Activated T-helper 2 cell treated with anti-CD3 and anti-CD28 coated beads, Interferon-gamma antibody, Interleukin-2, Interleukin-4, amounts not matched to agents 10 μg/mL and 5 μg/mL and 100 μg/mL, durations not matched to agents 14 hours and 24 hours and 36 hours (primary cell): ENCODE measurements around the gene IFRD2. TPM values are rescaled to one million over a fixed set of nuclear protein-coding genes. Genes with fewer than 3 reads are reported as not detected.

Experiments used
- DNase-seq: peaks from one replicate; pipeline ENCODE4 v3.0.0; 2021; ENCODE audit warnings: low spot score
- H3K27ac Mint-ChIP-seq: one replicate; pipeline ENCODE4 v1.8.0; 2021; ENCODE audit warnings: mixed read lengths
- H3K27me3 Mint-ChIP-seq: one replicate; pipeline ENCODE4 v1.8.0; 2021; ENCODE audit warnings: low read depth, mixed read lengths
- H3K36me3 Mint-ChIP-seq: one replicate; pipeline ENCODE4 v1.8.0; 2021; ENCODE audit warnings: low read depth, mixed read lengths
- H3K4me1 Mint-ChIP-seq: one replicate; pipeline ENCODE4 v1.8.0; 2021; ENCODE audit warnings: low read depth, mixed read lengths
- H3K4me3 Mint-ChIP-seq: one replicate; pipeline ENCODE4 v1.8.0; 2021; ENCODE audit warnings: low read depth, mild to moderate bottlenecking, moderate library complexity, mixed read lengths
- H3K9me3 Mint-ChIP-seq: one replicate; pipeline ENCODE4 v1.8.0; 2021; ENCODE audit warnings: mixed read lengths
- intact Hi-C: fragments of 100-400 bp; cut with micrococcal nuclease; formaldehyde crosslinking; loops from one replicate; pipeline ENCODE4 v1.15.1; 2023
- total RNA-seq: library from RNA; stranded (reverse); gene quantifications from 2 replicates; pipeline ENCODE4 v1.2.3, GENCODE V29; 2022

IFRD2 gene
- total RNA-seq, 1 donor from 2014 or later, result 154 TPM

DNA sequence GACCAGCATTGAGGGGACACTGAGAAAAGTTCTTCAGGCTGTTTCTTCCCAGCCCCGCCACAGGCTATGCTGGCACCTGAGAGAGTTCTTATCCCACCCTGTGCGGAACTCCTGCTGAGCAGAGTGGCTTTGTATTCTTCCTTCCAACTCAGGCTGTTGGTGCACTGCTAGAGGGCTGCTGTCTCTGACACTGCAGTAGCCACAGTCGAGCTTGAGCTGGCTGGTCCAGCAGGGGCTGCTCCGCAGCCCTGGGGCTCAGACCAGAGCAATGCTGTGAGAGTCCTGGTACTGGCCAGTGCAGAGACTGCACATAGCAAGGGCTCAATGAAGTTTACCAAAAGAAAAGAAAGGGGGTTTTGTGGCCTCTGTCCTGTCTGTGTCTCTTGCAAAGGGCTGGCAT is 52.6 kb downstream of the IFRD2 start:
- Mint-ChIP-seq H3K4me3 (peak overlapping the region; percentile 55), H3K27me3 (no peaks in the 10 kb centered on the region), H3K27ac (no peak overlapping the region), H3K9me3 (no peaks in the 10 kb centered on the region), H3K36me3 (peaks cover 52% of the 10 kb centered on the region), H3K4me1 (peaks cover 56% of the 10 kb centered on the region)
- DNase-seq, result no peak
- intact Hi-C loops, result loop anchor here (5.0 kb wide), 3 partner anchors 83 to 363 kb away; partner anchors contain the start of gene HYAL2

DNA sequence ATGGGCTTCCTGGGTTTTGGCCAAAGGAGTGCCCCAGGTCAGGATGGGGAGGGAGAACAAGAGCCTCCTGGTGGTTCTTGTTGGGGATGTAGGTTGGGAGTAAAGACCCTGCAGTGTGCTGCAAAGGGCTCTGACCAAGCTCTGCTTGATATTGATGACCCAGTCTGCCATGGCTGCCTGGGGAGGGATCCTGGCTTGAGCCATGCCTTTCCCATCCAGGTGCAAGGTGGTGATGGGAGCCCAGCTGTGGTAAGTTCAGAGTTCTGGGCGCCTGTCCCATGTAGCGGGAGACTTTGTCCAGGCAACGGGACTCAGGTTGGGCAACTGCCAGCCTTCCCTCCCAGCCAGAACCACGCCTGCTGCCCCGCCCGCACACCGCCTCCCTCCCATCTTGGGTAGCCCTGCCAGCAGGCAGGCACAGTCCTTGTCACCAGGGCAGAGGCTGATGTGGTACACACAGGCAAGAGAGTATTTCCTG is 53.6 kb downstream of the IFRD2 start:
- Mint-ChIP-seq H3K4me1 (peaks cover 48% of the 10 kb centered on the region), H3K27ac (peak overlapping the region; percentile 89), H3K36me3 (peaks cover 50% of the 10 kb centered on the region), H3K4me3 (peak overlapping the region; percentile 95), H3K9me3 (no peaks in the 10 kb centered on the region), H3K27me3 (no peaks in the 10 kb centered on the region)
- DNase-seq, result no peak
- intact Hi-C loops, result loop anchor here (1.0 to 5.0 kb wide), 5 partner anchors 8 to 364 kb away; partner anchors contain the start of gene HYAL2

DNA sequence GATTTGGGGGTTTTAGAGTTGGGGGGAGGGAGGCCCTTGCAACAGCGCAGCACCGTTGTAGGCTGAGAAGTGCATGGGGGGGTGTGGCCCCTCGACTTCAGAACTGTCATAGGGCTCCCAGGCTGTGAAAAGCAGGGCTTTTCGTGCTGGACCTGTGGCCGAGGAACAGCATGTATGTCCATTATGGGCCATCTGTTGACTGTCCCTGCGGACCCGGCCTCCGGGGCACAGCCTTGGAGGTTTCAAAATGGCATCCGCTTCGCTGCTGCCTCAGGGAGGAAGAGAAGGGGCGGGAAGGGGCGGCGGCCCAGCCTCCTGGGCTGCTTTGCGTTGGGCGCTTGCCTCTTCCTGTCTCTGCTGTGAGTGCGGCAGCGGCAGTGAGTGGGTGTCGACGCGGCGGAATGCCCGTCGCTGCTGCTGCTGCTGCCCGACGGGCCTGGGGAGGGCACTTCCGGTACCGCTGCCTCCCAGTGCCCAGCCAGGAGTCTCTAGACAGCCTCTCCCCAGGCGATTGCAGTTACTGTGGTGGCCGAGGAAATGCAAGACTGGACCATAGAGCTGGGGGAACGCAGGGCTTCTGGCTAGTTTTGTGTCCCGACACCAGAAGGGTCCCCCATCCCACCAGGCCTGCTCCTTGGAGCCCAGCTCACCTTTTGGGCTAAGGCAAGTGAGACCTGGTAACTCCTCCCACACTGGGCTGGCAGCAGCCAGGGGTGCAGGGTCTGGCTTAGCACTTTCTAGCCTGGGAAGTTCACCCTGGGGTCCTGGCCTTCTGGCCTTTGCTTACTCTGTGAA is 54.3 kb downstream of the IFRD2 start:
- peaks cover 43% of the 10 kb centered on the region for H3K4me1 Mint-ChIP-seq
- peak overlapping the region; percentile 95 for H3K4me3 Mint-ChIP-seq
- peaks cover 47% of the 10 kb centered on the region for H3K36me3 Mint-ChIP-seq
- no peaks in the 10 kb centered on the region for H3K9me3 Mint-ChIP-seq
- H3K27ac Mint-ChIP-seq, result peak overlapping the region; percentile 89
- no peaks in the 10 kb centered on the region for H3K27me3 Mint-ChIP-seq
- intact Hi-C loops, result loop anchor here (1.0 to 5.0 kb wide), 6 partner anchors 8 to 364 kb away; partner anchors contain the start of genes HYAL2, HYAL3 and NAA80
- peak; percentile 85 for DNase-seq

Other genes starting within 250 kb of the IFRD2 start
- 139 and 144 TPM in 2 replicates for gene RBM5, start 203.5 kb downstream of the IFRD2 start, total RNA-seq
- gene SEMA3F, start 137.1 kb downstream of the IFRD2 start, total RNA-seq, result 0.11 and 0.21 TPM in 2 replicates
- gene GNAT1, start 100.8 kb downstream of the IFRD2 start, total RNA-seq, result not detected in 2 replicates
- gene SLC38A3, start 87.2 kb downstream of the IFRD2 start, total RNA-seq, result not detected in 2 replicates
- 267 and 269 TPM in 2 replicates for gene GNAI2, start 56.2 kb downstream of the IFRD2 start, total RNA-seq
- gene SEMA3B, start 23.3 kb downstream of the IFRD2 start, total RNA-seq, result 0.30 and 0.68 TPM in 2 replicates
- gene LSMEM2, start 13.3 kb downstream of the IFRD2 start, total RNA-seq, result not detected in 2 replicates
- gene HYAL3, start 7.0 kb upstream of the IFRD2 start, total RNA-seq, result 10.8 TPM in 2 replicates
- 24.9 and 25.0 TPM in 2 replicates for gene NAA80, start 7.0 kb upstream of the IFRD2 start, total RNA-seq
- gene HYAL1, start 11.1 kb upstream of the IFRD2 start, total RNA-seq, result 0.23 and 0.59 TPM in 2 replicates
- gene HYAL2, start 30.3 kb upstream of the IFRD2 start, total RNA-seq, result 14.9 and 15.2 TPM in 2 replicates
- 23.7 and 23.9 TPM in 2 replicates for gene TUSC2, start 35.8 kb upstream of the IFRD2 start, total RNA-seq
- gene RASSF1, start 48.4 kb upstream of the IFRD2 start, total RNA-seq, result 71.2 and 74.2 TPM in 2 replicates
- 0.94 and 1.8 TPM in 2 replicates for gene ZMYND10, start 53.3 kb upstream of the IFRD2 start, total RNA-seq
- 34.5 and 42.7 TPM in 2 replicates for gene NPRL2, start 58.3 kb upstream of the IFRD2 start, total RNA-seq
- 22.9 and 24.6 TPM in 2 replicates for gene CYB561D2, start 58.4 kb upstream of the IFRD2 start, total RNA-seq
- 17.8 and 19.2 TPM in 2 replicates for gene TMEM115, start 67.1 kb upstream of the IFRD2 start, total RNA-seq
- gene CACNA2D2, start 211.2 kb upstream of the IFRD2 start, total RNA-seq, result 0.46 and 0.59 TPM in 2 replicates